ENCODE data around the gene MPG. TPM values are rescaled to one million over a fixed set of nuclear protein-coding genes. Genes with fewer than 3 reads are reported as not detected.
A peak's percentile ranks its signal among the peaks of the same experiment; 100 is the strongest.

The MPG gene
- polyA plus RNA-seq, 4 donors, result 31.1 to 76.7 (median 68.1) TPM

DNA sequence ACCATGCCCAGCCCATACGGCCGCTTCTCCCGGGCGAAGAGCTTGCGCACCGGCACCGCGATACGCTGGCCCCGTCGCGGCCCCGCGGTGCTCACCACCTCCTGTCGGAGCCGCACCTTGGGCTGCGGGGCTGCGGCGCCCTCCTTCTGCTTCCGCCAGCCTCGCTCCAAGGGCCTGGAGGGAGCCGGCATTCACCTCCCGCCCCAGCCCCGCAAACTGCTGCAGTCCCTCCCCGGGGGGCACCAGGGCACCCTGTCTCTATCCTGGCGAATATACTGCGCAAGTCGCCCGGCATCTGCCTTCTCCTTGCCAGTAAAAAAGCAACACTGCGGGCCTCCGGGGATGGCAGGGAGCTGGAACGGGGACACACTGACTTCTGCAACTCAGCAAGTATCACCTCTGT is 16.1 kb upstream of the MPG start:
- WGBS, 3 donors, result 93 to 96% (median 93%) methylated on average over 26 to 32 of the region's 32 CpGs
- FAIRE-seq (no peak), DNase-seq (no peak)
- Histone ChIP-seq H3K27me3 (ENCODE audit: control insufficient read depth in 3 of 3, insufficient read depth in 3 of 3, low read length in 3 of 3) (no peaks in the 10 kb centered on the region), H3K36me3 (ENCODE audit: control insufficient read depth in 3 of 3, insufficient read depth in 2 of 3, low read depth in 1 of 3, low read length in 3 of 3) (peaks cover 0 to 73% (median 0%) of the 10 kb centered on the region in 3 donors), H3K27ac (ENCODE audit: low read depth in 1 of 3, low read length in 2 of 3) (no peak overlapping the region), H3K4me3 (ENCODE audit: low read depth in 1 of 3, low read length in 3 of 3) (no peak overlapping the region), H3K4me1 (ENCODE audit: control insufficient read depth in 3 of 3, insufficient read depth in 2 of 3, low read depth in 1 of 3, low read length in 2 of 3) (peaks cover 0 to 4% (median 0%) of the 10 kb centered on the region in 3 donors), H3K9me3 (ENCODE audit: control insufficient read depth in 2 of 2, insufficient read depth in 1 of 2, low read depth in 1 of 2, low read length in 1 of 2) (no peaks in the 10 kb centered on the region)

- Histone ChIP-seq H3K9me3 (ENCODE audit: control insufficient read depth in 2 of 2, insufficient read depth in 1 of 2, low read depth in 1 of 2, low read length in 1 of 2) (no peaks in the 10 kb centered on the region), H3K27me3 (ENCODE audit: control insufficient read depth in 3 of 3, insufficient read depth in 3 of 3, low read length in 3 of 3) (no peaks in the 10 kb centered on the region), H3K27ac (ENCODE audit: low read depth in 1 of 3, low read length in 2 of 3) (no peak overlapping the region), H3K4me1 (ENCODE audit: control insufficient read depth in 3 of 3, insufficient read depth in 2 of 3, low read depth in 1 of 3, low read length in 2 of 3) (peaks cover 0 to 6% (median 0%) of the 10 kb centered on the region in 3 donors), H3K4me3 (ENCODE audit: low read depth in 1 of 3, low read length in 3 of 3) (no peak overlapping the region), H3K36me3 (ENCODE audit: control insufficient read depth in 3 of 3, insufficient read depth in 2 of 3, low read depth in 1 of 3, low read length in 3 of 3) (peaks cover 0 to 69% (median 0%) of the 10 kb centered on the region in 3 donors)
- WGBS, 3 donors, result 91 to 94% (median 92%) methylated on average over 31 to 34 of the region's 34 CpGs
- DNase-seq, result no peak
- no peak for FAIRE-seq
Measured at GRCh38 chr16:62283-62967, 15.6 kb upstream of the MPG start.

- no peak for DNase-seq
- WGBS, 3 donors, result 88 to 94% (median 92%) methylated on average over 19 to 21 of the region's 21 CpGs
- FAIRE-seq, result no peak
Measured at GRCh38 chr16:62968-63391, 15.0 kb upstream of the MPG start.

DNA sequence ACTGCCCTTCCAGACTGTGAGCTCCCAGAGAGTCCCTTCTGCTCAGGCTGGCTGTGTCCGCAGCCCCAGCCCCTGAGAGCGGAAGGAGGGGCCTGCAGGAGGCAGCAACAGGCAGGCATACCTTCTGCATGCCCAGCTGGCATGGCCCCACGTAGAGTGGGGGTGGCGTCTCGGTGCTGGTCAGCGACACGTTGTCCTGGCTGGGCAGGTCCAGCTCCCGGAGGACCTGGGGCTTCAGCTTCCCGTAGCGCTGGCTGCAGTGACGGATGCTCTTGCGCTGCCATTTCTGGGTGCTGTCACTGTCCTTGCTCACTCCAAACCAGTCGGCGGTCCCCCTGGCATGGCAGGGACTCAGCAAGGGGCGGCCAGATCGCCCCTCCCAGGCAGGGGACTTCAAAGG is 14.6 kb upstream of the MPG start:
- H3K4me3 ChIP-seq (ENCODE audit: low read depth in 1 of 3, low read length in 3 of 3), result no peak overlapping the region
- 91 to 96% (median 94%) methylated on average over 15 to 16 of the region's 16 CpGs for WGBS, 3 donors
- H3K36me3 ChIP-seq (ENCODE audit: control insufficient read depth in 3 of 3, insufficient read depth in 2 of 3, low read depth in 1 of 3, low read length in 3 of 3), result peaks cover 0 to 58% (median 0%) of the 10 kb centered on the region in 3 donors
- DNase-seq, result no peak
- no peak for FAIRE-seq
- no peaks in the 10 kb centered on the region for H3K9me3 ChIP-seq (ENCODE audit: control insufficient read depth in 2 of 2, insufficient read depth in 1 of 2, low read depth in 1 of 2, low read length in 1 of 2)
- H3K4me1 ChIP-seq (ENCODE audit: control insufficient read depth in 3 of 3, insufficient read depth in 2 of 3, low read depth in 1 of 3, low read length in 2 of 3), result peaks cover 0 to 11% (median 0%) of the 10 kb centered on the region in 3 donors
- H3K27ac ChIP-seq (ENCODE audit: low read depth in 1 of 3, low read length in 2 of 3), result no peak overlapping the region
- H3K27me3 ChIP-seq (ENCODE audit: control insufficient read depth in 3 of 3, insufficient read depth in 3 of 3, low read length in 3 of 3), result no peaks in the 10 kb centered on the region

More at GRCh38 chr16:62968-63391, 15.0 kb upstream of the MPG start:
- Histone ChIP-seq H3K4me3 (ENCODE audit: low read depth in 1 of 3, low read length in 3 of 3) (no peak overlapping the region), H3K4me1 (ENCODE audit: control insufficient read depth in 3 of 3, insufficient read depth in 2 of 3, low read depth in 1 of 3, low read length in 2 of 3) (peaks cover 0 to 6% (median 0%) of the 10 kb centered on the region in 3 donors), H3K27me3 (ENCODE audit: control insufficient read depth in 3 of 3, insufficient read depth in 3 of 3, low read length in 3 of 3) (no peaks in the 10 kb centered on the region), H3K9me3 (ENCODE audit: control insufficient read depth in 2 of 2, insufficient read depth in 1 of 2, low read depth in 1 of 2, low read length in 1 of 2) (no peaks in the 10 kb centered on the region), H3K27ac (ENCODE audit: low read depth in 1 of 3, low read length in 2 of 3) (no peak overlapping the region), H3K36me3 (ENCODE audit: control insufficient read depth in 3 of 3, insufficient read depth in 2 of 3, low read depth in 1 of 3, low read length in 3 of 3) (peaks cover 0 to 63% (median 0%) of the 10 kb centered on the region in 3 donors)

GRCh38 chr16:63998-64913 is 13.8 kb upstream of the MPG start:
- 88 to 91% (median 89%) methylated on average over 25 of the region's 25 CpGs for WGBS, 3 donors
- H3K4me3 ChIP-seq (ENCODE audit: low read depth in 1 of 3, low read length in 3 of 3), result no peak overlapping the region
- no peak overlapping the region for H3K27ac ChIP-seq (ENCODE audit: low read depth in 1 of 3, low read length in 2 of 3)
- peaks cover 0 to 11% (median 0%) of the 10 kb centered on the region in 3 donors for H3K4me1 ChIP-seq (ENCODE audit: control insufficient read depth in 3 of 3, insufficient read depth in 2 of 3, low read depth in 1 of 3, low read length in 2 of 3)
- no peak for FAIRE-seq
- H3K36me3 ChIP-seq (ENCODE audit: control insufficient read depth in 3 of 3, insufficient read depth in 2 of 3, low read depth in 1 of 3, low read length in 3 of 3), result peaks cover 0 to 52% (median 0%) of the 10 kb centered on the region in 3 donors
- no peaks in the 10 kb centered on the region for H3K9me3 ChIP-seq (ENCODE audit: control insufficient read depth in 2 of 2, insufficient read depth in 1 of 2, low read depth in 1 of 2, low read length in 1 of 2)
- no peak for DNase-seq
- H3K27me3 ChIP-seq (ENCODE audit: control insufficient read depth in 3 of 3, insufficient read depth in 3 of 3, low read length in 3 of 3), result no peaks in the 10 kb centered on the region

DNA sequence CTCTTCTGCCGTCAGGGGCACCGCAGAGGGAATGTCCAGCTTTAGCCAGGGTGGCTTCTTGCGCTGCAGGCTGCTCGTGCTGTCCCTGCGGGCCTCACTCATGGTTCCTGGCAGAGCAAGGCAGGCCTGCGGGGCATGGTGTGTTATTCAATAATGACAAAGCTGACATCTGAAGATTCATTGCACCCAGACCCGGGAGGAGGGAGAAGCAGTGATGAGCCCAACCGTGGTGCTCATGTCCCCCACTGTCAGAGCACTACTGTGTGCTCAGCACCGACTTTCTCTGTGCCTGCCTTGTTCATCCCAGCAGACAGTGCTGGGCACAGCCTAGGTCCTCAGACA is 13.1 kb upstream of the MPG start:
- Histone ChIP-seq H3K36me3 (ENCODE audit: control insufficient read depth in 3 of 3, insufficient read depth in 2 of 3, low read depth in 1 of 3, low read length in 3 of 3) (peaks cover 0 to 48% (median 0%) of the 10 kb centered on the region in 3 donors), H3K9me3 (ENCODE audit: control insufficient read depth in 2 of 2, insufficient read depth in 1 of 2, low read depth in 1 of 2, low read length in 1 of 2) (no peaks in the 10 kb centered on the region), H3K4me3 (ENCODE audit: low read depth in 1 of 3, low read length in 3 of 3) (no peak overlapping the region), H3K27ac (ENCODE audit: low read depth in 1 of 3, low read length in 2 of 3) (no peak overlapping the region), H3K4me1 (ENCODE audit: control insufficient read depth in 3 of 3, insufficient read depth in 2 of 3, low read depth in 1 of 3, low read length in 2 of 3) (peaks cover 0 to 11% (median 0%) of the 10 kb centered on the region in 3 donors), H3K27me3 (ENCODE audit: control insufficient read depth in 3 of 3, insufficient read depth in 3 of 3, low read length in 3 of 3) (no peaks in the 10 kb centered on the region)
- FAIRE-seq (no peak), DNase-seq (no peak)
- WGBS, 3 donors, result 80 to 88% (median 81%) methylated on average over 9 of the region's 9 CpGs

DNA sequence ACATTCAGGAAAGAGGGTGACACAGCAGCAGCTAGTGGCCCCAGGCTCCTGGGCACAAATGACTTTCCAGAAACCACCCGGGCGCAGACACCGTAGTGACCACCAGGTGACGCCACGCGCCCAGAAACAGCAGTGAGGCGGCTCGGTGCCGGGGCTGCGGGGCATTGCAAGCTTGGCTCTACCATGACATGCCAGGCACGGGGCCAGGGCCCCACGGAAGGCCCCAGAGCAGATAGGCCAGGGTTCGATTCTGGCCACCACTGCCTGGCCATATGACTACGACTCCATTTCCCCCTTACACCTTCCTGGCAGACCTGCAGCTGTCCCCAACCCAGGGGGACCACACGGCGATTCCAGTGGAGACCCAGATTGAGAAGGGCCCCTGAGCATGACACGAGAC is 12.3 kb upstream of the MPG start:
- DNase-seq, result peak; percentile 75 to 83
- Histone ChIP-seq H3K27ac (ENCODE audit: low read depth in 1 of 3, low read length in 2 of 3) (no peak overlapping the region), H3K4me1 (ENCODE audit: control insufficient read depth in 3 of 3, insufficient read depth in 2 of 3, low read depth in 1 of 3, low read length in 2 of 3) (peaks cover 0 to 11% (median 0%) of the 10 kb centered on the region in 3 donors), H3K27me3 (ENCODE audit: control insufficient read depth in 3 of 3, insufficient read depth in 3 of 3, low read length in 3 of 3) (no peaks in the 10 kb centered on the region), H3K4me3 (ENCODE audit: low read depth in 1 of 3, low read length in 3 of 3) (no peak overlapping the region), H3K36me3 (ENCODE audit: control insufficient read depth in 3 of 3, insufficient read depth in 2 of 3, low read depth in 1 of 3, low read length in 3 of 3) (peaks cover 0 to 42% (median 0%) of the 10 kb centered on the region in 3 donors), H3K9me3 (ENCODE audit: control insufficient read depth in 2 of 2, insufficient read depth in 1 of 2, low read depth in 1 of 2, low read length in 1 of 2) (no peaks in the 10 kb centered on the region)
- FAIRE-seq, result no peak
- WGBS, 3 donors, result 13 to 18% (median 14%) methylated on average over 17 of the region's 17 CpGs

GRCh38 chr16:66309-67182 is 11.5 kb upstream of the MPG start:
- no peak for FAIRE-seq

More at GRCh38 chr16:66309-67182, 11.5 kb upstream of the MPG start:
- no peaks in the 10 kb centered on the region for H3K9me3 ChIP-seq (ENCODE audit: control insufficient read depth in 2 of 2, insufficient read depth in 1 of 2, low read depth in 1 of 2, low read length in 1 of 2)
- no peak overlapping the region for H3K4me3 ChIP-seq (ENCODE audit: low read depth in 1 of 3, low read length in 3 of 3)
- peaks cover 0 to 5% (median 2%) of the 10 kb centered on the region in 3 donors for H3K27me3 ChIP-seq (ENCODE audit: control insufficient read depth in 3 of 3, insufficient read depth in 3 of 3, low read length in 3 of 3)
- peaks cover 0 to 19% (median 0%) of the 10 kb centered on the region in 3 donors for H3K4me1 ChIP-seq (ENCODE audit: control insufficient read depth in 3 of 3, insufficient read depth in 2 of 3, low read depth in 1 of 3, low read length in 2 of 3)
- DNase-seq, result no peak
- H3K36me3 ChIP-seq (ENCODE audit: control insufficient read depth in 3 of 3, insufficient read depth in 2 of 3, low read depth in 1 of 3, low read length in 3 of 3), result peaks cover 0 to 36% (median 0%) of the 10 kb centered on the region in 3 donors
- no peak overlapping the region for H3K27ac ChIP-seq (ENCODE audit: low read depth in 1 of 3, low read length in 2 of 3)
- WGBS, 3 donors, result 76 to 82% (median 80%) methylated on average over 13 of the region's 13 CpGs

Data from small intestine (tissue), 7 donors.